ENCODE measurements around the gene ANAPC4.

GRCh38 chr4:25330905-25331808 lies 45.9 kb upstream of the ANAPC4 start:
- no peak for TF ChIP-seq LEF1 (IDR thresholded peaks at IDR 0.05; ENCODE audit: borderline replicate concordance)
- no peak for TF ChIP-seq FOXA1 (IDR thresholded peaks at IDR 0.05)
- no peak for TF ChIP-seq SUZ12 (IDR thresholded peaks at IDR 0.05)
- TF ChIP-seq FOXM1 (IDR thresholded peaks at IDR 0.05; ENCODE audit: borderline replicate concordance) = no peak
- TF ChIP-seq FOXK2 (IDR thresholded peaks at IDR 0.05) = no peak

All from HEK293T (cell line).